Inflammatory macrophage (primary cell): ENCODE measurements around the gene FBXO36.

Source experiments
- DNase-seq, 2 donors: peaks; one replicate each; pipeline ENCODE4 v3.0.0-alpha.2; 2020 to 2022

FBXO36 gene

DNA sequence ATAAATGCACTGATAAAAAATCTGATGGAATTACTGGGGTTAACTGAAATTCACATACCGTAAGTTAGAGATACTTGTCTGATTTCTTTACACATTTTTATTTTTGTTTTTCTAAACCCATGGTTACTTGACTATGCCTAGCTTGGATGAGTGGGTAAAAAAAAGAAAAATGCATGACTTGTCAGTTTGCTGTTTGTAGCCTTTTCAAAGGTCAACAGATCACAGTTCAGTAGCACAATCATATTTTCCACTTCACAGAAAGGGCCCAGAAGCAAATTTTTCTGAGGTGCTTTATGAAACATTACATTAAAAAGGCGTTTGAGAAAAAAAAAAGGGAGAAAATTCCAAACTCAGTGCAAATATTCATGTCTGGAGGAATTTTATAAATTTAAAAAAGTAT is 130.0 kb downstream of the FBXO36 start:
- no peak for DNase-seq

DNA sequence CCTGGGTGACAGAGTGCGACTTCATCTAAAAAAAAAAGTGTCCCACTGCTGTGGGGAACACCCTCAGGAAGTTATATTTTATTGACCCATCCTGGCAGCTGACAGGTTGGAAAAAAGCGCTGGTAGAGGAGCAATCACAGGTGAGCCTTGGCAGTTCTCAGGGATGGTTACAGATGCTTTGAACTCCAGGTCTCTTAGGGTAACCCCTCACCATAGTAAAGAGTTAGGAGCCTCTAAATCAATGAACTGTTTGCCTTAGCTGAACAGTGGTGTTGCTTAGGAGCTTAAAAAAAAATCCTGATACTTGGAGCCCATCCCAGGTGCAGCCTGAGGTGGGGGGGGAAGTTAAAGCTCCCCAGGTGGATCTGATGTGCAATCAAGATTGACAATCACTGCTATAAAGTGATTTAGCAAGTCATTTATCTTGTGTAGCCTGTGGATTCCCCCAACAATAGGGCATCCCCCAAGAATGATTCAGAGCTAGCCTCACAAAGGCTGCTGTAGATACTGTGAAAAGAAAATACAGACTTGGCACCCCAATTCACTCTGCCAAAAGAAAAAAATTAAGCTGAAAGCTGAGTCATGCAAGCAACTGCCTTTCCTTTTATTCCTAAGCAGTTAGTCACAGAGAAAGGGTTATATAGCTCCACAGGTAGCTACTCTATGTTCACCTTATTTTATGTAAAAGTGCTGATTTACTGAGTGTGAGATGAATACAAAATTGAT is 131.6 kb downstream of the FBXO36 start:
- no peak for DNase-seq

DNA sequence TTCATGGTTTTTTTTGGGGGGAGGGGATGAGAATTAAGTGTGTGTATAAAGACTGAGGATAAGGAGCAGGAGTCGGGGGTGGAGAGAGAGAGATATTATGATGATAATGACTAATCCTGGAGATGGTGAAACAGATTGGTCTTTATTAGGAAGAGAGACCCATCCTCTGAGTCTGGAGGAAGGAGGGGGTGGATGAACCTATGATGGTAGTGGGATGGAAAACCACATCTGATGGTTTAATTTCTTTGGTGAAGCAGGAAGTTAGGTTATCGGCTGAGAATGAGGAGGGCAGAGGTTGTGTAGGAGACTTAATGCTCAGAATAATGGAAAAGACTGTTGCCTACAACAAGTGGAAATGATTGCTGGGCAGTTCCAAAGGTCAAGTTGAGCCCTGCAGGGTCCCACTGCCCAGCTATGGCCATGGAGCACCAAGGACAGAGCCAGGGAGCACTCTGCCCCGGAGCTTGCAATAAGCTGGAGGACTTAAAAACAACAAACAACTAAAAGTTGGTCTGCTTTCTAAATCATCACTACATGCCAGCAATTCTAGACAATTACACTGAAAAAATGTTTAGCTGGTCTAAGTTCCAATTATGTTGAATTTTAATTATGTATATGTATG is 138.5 kb downstream of the FBXO36 start:
- DNase-seq, result peak in 1 of 2 donors; percentile 17
